ELR (cell line): ENCODE data around the gene TRPM2.
"Not testable (repeated sequence)": the region's sequence is repeated elsewhere in the genome, so short reads cannot be mapped to it uniquely, and the experiment has no call there.

ENCODE experiments used
- DNase-seq: peaks from one replicate; pipeline ENCODE4 v3.0.0-alpha.2; 2015; ENCODE audit warnings: low read depth

Gene TRPM2

GRCh38 chr21:44397431-44398031 lies 44.1 kb downstream of the TRPM2 start:
- no peak for DNase-seq

DNA sequence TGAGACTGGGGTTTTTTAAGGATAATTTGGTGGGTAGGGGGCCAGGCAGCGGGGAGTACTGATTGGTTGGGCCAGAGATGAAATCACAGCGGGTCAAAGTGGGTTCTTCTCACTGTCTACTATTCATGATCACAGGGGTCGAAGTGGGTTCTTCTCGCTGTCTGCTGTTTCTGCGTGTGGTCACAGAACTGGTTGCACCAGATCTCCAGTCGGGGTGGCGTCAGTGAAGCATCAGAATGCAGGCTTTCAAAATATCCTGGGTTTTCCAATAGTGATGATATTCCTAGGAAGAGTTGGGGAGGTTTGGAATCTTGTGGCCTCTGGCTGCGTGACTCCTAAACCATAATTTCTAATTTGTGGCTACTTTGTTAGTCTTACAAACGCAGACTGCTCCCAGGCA lies 45.1 kb downstream of the TRPM2 start:
- peak; percentile 15 for DNase-seq

DNA sequence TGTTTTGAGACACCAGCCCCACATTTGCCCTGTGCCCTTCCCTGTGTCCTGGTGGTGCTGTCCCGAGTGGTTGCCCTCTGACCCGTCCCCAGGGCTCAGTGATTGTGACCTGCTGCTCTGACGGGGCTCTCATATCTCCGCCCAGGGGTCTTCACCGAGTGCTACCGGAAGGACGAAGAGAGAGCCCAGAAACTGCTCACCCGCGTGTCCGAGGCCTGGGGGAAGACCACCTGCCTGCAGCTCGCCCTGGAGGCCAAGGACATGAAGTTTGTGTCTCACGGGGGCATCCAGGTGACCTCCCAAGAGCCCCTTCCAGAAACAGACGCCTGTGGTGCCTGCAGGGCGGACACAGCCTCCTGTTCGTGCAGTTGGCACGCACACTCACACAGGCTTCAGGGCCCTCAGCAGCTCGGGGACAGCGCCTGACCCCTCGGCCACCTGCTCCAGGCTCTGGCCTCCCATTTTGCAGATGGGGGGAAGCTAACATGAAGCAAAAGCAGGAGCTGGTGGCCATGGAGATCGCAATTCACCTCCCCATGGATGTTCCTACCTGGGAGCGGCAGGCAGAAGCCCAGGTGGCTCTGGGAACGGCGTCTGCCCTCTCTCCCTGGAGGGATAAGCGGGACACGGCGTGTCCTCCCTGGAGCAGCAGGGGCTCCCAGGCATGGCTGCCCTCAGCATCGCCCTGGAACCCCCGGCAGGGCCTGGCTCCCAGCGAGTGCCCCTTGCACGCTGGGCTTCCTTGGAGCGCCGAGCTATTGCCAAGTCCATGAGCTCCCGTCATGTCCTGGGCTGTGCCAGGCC lies 45.9 kb downstream of the TRPM2 start:
- DNase-seq, result no peak

DNA sequence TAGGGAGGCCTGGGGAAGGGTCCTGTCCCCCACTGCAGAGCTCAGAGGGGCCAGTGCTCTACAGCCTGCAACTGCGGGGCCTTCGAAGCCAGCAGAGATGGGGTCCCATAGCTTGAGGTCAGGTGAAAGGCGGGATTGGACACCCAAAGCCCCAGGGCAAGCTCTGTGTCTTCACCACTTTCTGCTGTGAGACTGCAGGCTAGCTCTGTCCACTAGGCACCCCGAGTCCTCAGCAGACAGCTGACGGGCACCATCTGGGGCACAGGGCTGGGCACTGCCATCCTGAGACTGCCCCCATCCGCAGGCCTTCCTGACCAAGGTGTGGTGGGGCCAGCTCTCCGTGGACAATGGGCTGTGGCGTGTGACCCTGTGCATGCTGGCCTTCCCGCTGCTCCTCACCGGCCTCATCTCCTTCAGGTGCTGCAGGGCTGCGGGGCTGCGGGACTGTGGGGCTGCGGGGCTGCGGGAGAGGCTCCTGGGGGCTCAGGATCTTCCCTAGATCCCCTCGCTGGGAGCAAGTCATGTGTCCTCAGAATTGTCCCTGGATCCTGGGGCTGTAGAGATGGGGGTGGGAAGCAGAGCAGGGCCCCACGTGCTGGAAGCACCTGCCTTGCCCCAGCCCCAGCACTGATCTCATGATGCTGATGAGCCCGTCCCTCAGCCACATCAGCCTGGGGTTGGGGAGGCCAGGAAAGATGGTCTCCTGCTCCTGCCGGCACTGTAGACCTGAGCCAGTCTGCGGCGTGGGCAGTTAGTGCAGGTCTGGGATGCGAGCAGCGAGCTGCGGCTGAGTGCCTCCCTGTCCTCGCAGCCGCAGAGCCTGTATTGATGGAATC lies 46.8 kb downstream of the TRPM2 start:
- DNase-seq, result no peak

- DNase-seq, result no peak
Observed at GRCh38 chr21:44400791-44401385, 47.5 kb downstream of the TRPM2 start.

GRCh38 chr21:44401386-44402160 lies 48.2 kb downstream of the TRPM2 start:
- DNase-seq, result no peak

GRCh38 chr21:44402323-44403105 lies 49.1 kb downstream of the TRPM2 start:
- no peak for DNase-seq

DNA sequence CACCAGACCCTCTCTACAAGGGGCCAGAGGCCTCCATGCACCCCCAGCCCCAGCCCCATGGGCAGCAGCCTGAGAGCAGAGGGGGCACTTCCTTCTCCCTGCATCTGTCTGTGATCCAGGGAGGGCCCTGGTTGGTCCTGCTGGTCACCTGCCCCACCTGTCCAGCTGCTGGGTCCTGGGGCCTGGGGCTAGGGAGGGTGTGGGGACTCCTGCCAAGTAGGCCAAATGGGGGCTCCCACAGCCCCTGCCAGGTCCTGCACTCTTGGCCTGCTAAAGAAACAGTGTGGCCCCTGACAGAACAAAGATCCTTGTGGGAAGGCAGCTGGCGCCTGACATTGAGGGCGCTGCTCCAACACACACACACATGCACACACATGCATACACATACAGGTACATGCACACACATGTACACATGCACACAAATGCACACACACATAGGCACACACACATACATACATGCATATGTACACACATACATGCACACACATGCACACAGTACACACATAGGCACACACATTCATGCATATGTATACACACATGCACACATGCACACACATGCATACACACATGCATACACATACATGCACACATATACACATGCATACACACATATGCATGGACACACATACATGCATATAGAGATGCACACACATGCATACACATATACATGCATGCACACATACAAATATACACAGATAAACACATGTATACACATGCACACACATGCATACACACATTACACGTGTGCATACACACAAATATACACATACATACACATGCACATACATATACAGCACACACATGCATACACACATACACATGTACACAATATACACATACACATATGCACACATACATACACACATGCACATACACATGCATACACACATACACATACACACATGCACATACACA lies 49.9 kb downstream of the TRPM2 start:
- no peak for DNase-seq

DNA sequence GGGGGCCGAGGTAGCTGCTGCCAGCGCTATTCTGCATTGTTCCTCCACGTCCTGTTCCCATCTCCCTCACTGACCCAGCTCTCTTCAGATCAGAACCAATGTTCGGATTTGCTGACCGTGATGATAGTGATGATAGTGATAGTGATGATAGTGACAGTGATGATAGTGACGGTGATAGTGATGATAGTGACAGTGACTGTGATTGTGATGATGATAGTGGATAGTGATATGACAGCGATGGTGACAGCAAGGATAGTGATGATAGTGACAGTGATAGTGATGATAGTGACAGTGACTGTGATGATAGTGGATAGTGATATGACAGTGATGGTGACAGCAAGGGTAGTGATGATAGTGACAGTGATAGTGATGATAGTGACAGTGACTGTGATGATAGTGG lies 51.1 kb downstream of the TRPM2 start:
- not testable (repeated sequence) for DNase-seq

GRCh38 chr21:44405091-44405947 lies 51.9 kb downstream of the TRPM2 start:
- DNase-seq, result no peak

DNA sequence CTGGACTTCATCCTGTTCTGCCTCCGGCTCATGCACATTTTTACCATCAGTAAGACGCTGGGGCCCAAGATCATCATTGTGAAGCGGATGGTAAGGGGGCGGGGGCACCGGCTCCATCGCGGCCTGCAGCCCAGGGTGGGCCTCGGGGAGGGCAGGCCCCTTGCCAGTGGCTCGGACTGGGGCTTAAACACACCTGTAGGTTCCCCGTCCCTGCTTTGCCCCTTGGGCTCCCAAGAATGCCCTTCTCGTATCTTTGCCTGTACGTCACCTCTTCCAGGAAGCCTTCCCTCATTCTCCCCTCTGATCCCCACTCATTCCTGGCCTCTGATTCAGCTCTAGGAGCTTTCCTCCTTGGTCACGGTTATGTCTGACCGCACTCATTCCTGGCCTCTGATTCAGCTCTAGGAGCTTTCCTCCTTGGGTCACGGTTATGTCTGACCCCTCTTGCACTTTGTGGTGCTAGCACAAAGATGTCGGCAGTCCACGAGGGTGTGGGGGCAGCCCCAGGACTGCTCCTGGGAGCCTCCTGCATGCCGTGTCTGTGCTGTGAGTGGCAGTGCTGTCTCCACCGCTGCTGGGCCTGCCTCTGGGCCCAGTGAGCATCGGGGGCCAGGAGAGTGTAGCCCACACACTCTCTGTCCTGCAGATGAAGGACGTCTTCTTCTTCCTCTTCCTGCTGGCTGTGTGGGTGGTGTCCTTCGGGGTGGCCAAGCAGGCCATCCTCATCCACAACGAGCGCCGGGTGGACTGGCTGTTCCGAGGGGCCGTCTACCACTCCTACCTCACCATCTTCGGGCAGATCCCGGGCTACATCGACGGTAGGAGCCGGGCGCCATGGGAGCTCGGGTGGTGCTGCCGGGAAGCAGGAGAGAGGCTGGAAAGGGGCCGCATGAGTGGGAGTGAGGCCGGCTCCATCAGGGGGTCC lies 52.8 kb downstream of the TRPM2 start:
- DNase-seq, result peak; percentile 86

DNA sequence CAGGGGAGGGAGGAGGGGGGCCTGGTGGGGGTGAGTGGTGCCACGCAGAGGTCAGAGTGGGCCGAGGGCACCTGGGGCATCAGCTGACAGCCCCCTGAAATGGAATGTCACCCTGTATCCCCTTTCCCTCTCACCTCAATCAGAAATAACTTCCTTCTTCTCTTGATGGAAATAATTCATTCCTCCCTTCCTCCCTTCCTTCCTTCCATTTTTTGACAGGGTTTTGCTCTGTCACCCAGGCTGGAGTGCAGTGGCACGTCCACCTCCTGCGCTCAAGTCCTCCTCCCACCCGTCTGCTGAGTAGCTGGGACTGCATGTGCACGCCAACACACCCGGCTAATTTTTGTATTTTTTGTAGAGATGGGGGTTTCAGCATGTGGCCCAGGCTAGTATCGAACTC lies 53.5 kb downstream of the TRPM2 start:
- no peak for DNase-seq

- no peak for DNase-seq
Observed at GRCh38 chr21:44407493-44407892, 54.1 kb downstream of the TRPM2 start.

DNA sequence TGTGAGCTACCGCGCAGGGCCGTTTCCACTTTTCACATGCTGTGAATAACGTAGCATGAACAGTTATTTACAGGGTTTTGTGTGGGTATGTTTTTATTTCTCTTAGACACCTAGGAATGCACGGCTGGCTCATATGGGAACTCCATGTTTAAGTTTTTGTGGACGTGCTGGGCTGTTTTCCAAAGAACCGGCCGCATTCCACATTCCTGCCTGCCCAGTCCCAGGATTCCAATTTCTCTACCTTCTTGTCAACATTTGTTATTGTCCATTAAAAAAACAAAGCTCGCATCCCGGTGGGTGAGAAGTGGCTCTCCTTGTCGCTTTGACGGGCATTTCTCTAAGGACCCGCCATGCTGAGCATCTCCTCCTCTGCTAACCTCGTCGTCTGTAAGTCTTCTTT lies 54.8 kb downstream of the TRPM2 start:
- DNase-seq, result no peak

DNA sequence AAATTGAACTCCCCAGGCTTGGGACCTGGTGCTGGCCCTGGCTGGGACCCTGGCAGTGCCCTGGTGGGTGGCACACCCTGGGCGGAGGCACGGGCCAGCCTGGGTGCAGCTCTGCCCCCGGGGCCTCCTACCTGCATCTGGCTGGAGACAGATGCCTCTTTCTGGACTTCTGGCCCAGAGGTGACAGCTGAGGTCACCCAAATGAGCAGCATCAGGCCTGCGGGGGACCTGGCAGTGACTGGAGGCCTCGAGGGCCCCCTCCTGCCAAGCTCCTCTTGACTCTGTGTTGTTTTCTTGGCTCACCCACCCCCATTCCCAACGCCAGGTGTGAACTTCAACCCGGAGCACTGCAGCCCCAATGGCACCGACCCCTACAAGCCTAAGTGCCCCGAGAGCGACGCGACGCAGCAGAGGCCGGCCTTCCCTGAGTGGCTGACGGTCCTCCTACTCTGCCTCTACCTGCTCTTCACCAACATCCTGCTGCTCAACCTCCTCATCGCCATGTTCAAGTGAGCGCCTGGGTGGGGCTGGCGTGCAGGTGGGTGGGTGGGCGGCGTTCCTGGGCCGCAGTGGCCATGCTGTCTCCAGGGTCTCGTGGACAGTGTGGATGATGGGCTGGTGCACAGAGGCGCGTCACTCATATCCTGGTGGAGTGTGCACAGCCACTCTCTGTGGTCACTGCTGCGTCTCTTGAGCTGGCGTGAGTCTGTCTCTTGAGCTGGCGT lies 60.3 kb downstream of the TRPM2 start:
- no peak for DNase-seq

GRCh38 chr21:44414291-44415072 lies 61.1 kb downstream of the TRPM2 start:
- DNase-seq, result no peak
